ENCODE measurements around the gene MAT1A.
"Not testable (repeated sequence)": the region's sequence is repeated elsewhere in the genome, so short reads cannot be mapped to it uniquely, and the experiment has no call there.

MAT1A gene

DNA sequence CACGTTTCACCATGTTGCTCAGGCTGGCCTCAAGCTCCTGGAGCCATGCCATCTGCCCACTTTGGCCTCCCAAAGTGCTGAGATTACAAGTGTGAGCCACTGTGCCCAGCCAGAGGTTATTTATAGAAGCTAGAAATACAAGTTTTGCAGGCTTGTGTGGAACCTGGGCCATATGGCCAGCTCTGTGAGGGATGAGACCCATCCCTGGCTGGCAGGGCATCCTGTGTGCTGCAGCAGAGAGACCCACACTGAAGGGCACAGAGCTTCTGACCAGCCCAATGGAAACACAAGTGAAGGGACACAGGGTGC lies 35.5 kb downstream of the MAT1A start:
- H3K36me3 ChIP-seq (ENCODE audit: control insufficient read depth in 5 of 5, insufficient read depth in 5 of 5, low read length in 5 of 5); H3K4me1 ChIP-seq (ENCODE audit: control insufficient read depth in 5 of 5, insufficient read depth in 5 of 5, low read length in 5 of 5); H3K27ac ChIP-seq (ENCODE audit: low read depth, low read length): not testable (repeated sequence)

DNA sequence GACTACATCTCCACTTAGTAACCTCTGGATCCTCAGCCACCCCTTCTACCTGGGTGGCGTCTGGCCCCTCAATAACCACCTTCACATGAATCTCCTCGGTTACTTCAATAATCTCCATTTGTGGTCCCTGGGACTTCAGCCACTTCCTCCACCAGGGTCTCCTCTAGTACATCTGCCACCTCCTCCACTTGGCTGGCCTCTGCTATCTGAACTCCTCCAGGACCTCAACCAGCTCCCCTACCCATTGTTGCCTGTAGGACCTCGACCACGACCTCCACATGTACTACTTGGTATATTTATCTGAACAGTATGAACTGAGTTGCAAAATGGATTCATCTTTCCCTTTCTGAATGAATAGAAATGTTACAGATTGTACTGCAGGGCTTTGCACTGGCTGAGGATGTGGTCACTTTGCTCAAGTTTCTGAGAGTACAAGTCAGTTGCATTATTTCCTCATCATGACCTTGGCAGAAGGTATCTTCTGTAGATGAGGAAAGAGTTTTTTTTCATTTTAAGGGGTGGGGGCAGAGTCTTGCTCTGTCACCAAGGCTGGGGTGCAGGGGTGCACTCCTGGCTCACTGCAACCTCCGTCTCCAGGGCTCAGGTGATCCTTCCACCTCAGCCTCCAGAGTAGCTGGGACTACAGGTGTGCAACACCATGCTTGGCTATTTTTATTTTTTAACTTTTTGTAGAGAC lies 36.0 kb downstream of the MAT1A start:
- Histone ChIP-seq H3K4me3 (ENCODE audit: low read depth in 1 of 5, low read length in 5 of 5) (no peak overlapping the region), H3K27me3 (ENCODE audit: control insufficient read depth in 5 of 5, insufficient read depth in 4 of 5, low read length in 5 of 5) (peaks cover 0 to 3% (median 3%) of the 10 kb centered on the region in 5 donors), H3K27ac (ENCODE audit: low read depth, low read length) (no peak overlapping the region), H3K9me3 (ENCODE audit: control insufficient read depth in 5 of 5, low read length in 5 of 5) (no peaks in the 10 kb centered on the region), H3K4me1 (ENCODE audit: control insufficient read depth in 5 of 5, insufficient read depth in 5 of 5, low read length in 5 of 5) (no peaks in the 10 kb centered on the region), H3K9ac (ENCODE audit: low read length in 5 of 5) (no peak overlapping the region), H3K36me3 (ENCODE audit: control insufficient read depth in 5 of 5, insufficient read depth in 5 of 5, low read length in 5 of 5) (no peaks in the 10 kb centered on the region)

More for the DNA sequence above, 35.5 kb downstream of the MAT1A start:
- not testable (repeated sequence) for H3K9me3 ChIP-seq (ENCODE audit: control insufficient read depth in 5 of 5, low read length in 5 of 5); H3K9ac ChIP-seq (ENCODE audit: low read length in 5 of 5); H3K27me3 ChIP-seq (ENCODE audit: control insufficient read depth in 5 of 5, insufficient read depth in 4 of 5, low read length in 5 of 5); H3K4me3 ChIP-seq (ENCODE audit: low read depth in 1 of 5, low read length in 5 of 5)

DNA sequence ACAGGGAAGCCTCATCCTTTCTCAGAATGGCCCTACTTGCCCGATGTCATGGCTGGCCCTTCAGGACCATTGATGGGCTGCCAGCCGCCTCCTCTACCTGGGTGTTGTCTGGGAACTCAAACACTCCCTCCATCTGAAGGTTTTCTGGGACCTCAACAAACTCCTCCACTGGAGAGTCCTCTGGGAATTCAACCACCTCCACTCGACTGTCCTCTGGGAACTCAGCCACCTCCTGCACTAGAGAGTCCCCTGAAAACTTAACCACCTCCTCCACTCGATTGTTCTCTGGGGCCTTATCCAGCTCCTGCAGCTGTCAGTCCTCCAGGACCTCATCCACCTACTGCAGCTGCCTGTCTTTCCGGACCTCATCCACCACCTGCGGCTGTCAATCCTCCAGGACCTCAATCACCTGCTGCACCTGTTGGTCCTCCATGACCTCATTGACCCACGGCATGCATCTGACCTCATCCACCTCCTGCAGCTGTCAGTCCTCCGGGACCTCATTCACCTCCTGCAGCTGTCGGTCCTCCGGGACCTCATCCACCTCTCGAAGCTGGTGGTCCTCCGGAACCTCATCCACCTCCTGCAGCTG lies 37.1 kb downstream of the MAT1A start:
- no peak overlapping the region for H3K9ac ChIP-seq (ENCODE audit: low read length in 5 of 5)
- no peaks in the 10 kb centered on the region for H3K4me1 ChIP-seq (ENCODE audit: control insufficient read depth in 5 of 5, insufficient read depth in 5 of 5, low read length in 5 of 5)
- no peaks in the 10 kb centered on the region for H3K9me3 ChIP-seq (ENCODE audit: control insufficient read depth in 5 of 5, low read length in 5 of 5)
- H3K4me3 ChIP-seq (ENCODE audit: low read depth in 1 of 5, low read length in 5 of 5), result no peak overlapping the region
- H3K27me3 ChIP-seq (ENCODE audit: control insufficient read depth in 5 of 5, insufficient read depth in 4 of 5, low read length in 5 of 5), result peaks cover 0 to 3% (median 3%) of the 10 kb centered on the region in 5 donors
- no peak overlapping the region for H3K27ac ChIP-seq (ENCODE audit: low read depth, low read length)
- H3K36me3 ChIP-seq (ENCODE audit: control insufficient read depth in 5 of 5, insufficient read depth in 5 of 5, low read length in 5 of 5), result no peaks in the 10 kb centered on the region

DNA sequence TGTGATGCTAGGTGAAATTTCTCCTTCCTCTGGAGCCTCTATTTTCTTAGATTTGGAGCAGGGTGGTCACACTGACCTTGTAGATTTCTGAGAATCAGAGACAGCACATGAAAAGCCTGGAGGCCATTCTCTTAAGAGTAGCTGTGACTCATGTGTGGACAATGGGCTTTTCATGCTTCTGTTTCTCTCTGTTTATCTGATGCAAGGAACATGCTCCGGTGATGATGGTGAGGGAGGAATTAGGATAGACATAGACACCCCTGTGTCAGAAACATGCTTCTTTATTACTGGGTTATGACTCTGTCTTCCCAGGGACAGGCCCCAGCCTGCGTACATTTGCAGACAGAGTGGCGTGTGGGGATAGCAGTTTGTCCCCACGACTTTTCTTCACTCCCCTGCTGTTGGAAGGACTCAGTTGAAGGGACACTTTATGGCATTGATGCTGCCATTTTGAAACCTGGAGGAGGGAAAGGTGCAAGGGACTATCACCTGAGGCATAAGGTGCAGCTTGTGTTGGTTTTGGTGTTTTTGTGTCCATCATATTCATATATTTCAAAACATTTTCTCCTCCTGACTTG lies 37.7 kb downstream of the MAT1A start:
- H3K36me3 ChIP-seq (ENCODE audit: control insufficient read depth in 5 of 5, insufficient read depth in 5 of 5, low read length in 5 of 5); H3K9me3 ChIP-seq (ENCODE audit: control insufficient read depth in 5 of 5, low read length in 5 of 5); H3K27me3 ChIP-seq (ENCODE audit: control insufficient read depth in 5 of 5, insufficient read depth in 4 of 5, low read length in 5 of 5); H3K27ac ChIP-seq (ENCODE audit: low read depth, low read length); H3K9ac ChIP-seq (ENCODE audit: low read length in 5 of 5); H3K4me1 ChIP-seq (ENCODE audit: control insufficient read depth in 5 of 5, insufficient read depth in 5 of 5, low read length in 5 of 5); H3K4me3 ChIP-seq (ENCODE audit: low read depth in 1 of 5, low read length in 5 of 5): not testable (repeated sequence)

DNA sequence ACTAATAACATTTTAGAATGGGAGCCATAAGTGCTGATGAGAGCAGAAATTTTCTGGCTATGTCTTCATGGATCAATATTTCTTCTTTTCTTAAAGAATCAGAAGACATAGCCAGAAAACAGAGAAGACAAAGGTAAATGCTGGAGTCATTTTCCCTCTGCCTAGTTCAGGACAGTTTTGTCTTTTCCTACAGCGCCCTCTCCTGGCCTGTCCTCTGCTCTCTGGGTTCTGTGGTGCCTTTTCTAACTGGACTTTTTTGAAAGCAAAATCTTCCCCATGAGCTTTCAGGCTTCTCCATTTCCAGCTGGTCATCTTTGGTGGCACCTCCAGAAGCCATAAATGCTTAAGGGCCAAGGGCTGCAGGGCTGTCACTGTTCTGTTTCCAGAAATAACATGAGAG lies 39.1 kb downstream of the MAT1A start:
- not testable (repeated sequence) for H3K9me3 ChIP-seq (ENCODE audit: control insufficient read depth in 5 of 5, low read length in 5 of 5); H3K4me1 ChIP-seq (ENCODE audit: control insufficient read depth in 5 of 5, insufficient read depth in 5 of 5, low read length in 5 of 5); H3K36me3 ChIP-seq (ENCODE audit: control insufficient read depth in 5 of 5, insufficient read depth in 5 of 5, low read length in 5 of 5); H3K9ac ChIP-seq (ENCODE audit: low read length in 5 of 5); H3K27ac ChIP-seq (ENCODE audit: low read depth, low read length); H3K4me3 ChIP-seq (ENCODE audit: low read depth in 1 of 5, low read length in 5 of 5); H3K27me3 ChIP-seq (ENCODE audit: control insufficient read depth in 5 of 5, insufficient read depth in 4 of 5, low read length in 5 of 5)

DNA sequence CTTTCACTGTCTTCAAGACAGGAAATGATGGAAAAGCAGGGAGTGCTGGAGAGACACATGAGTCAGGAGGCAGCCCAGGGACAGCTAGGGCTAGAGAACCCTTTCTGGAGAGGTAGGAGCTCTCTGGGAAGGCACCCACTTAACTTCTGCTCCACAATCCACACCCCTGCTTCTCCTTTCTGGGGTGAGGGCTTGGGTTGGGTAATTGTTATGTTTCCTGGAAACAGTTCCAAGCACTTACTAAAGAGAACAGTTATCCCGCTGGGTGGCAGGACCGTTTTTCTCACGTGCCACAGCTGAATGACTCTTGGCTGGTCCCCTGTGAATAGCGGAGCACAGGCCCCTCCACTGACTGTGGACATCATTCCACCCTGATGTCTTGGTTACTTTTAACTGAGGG lies 39.6 kb downstream of the MAT1A start:
- H3K4me1 ChIP-seq (ENCODE audit: control insufficient read depth in 5 of 5, insufficient read depth in 5 of 5, low read length in 5 of 5); H3K27ac ChIP-seq (ENCODE audit: low read depth, low read length); H3K9ac ChIP-seq (ENCODE audit: low read length in 5 of 5); H3K9me3 ChIP-seq (ENCODE audit: control insufficient read depth in 5 of 5, low read length in 5 of 5); H3K27me3 ChIP-seq (ENCODE audit: control insufficient read depth in 5 of 5, insufficient read depth in 4 of 5, low read length in 5 of 5); H3K4me3 ChIP-seq (ENCODE audit: low read depth in 1 of 5, low read length in 5 of 5); H3K36me3 ChIP-seq (ENCODE audit: control insufficient read depth in 5 of 5, insufficient read depth in 5 of 5, low read length in 5 of 5): not testable (repeated sequence)

DNA sequence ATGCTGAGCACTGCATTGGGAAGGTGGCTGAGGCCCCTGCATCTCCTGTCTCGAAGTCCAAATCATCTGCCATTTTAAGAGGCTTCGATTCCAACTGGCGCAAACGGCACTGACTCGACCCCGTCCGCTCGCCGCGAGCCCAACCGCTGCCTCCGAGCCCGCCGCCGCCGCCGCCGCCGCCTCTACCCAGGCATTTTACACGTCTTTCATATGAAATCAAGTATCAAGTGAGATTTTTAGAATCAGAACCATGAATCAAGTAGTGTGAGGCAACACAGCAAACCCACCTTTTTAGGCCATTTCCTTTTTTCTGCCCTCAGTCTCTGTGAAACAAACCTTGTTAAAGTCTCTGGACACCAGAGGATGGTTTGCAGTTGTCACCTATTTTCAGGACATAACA lies 41.8 kb downstream of the MAT1A start:
- H3K36me3 ChIP-seq (ENCODE audit: control insufficient read depth in 5 of 5, insufficient read depth in 5 of 5, low read length in 5 of 5); H3K9me3 ChIP-seq (ENCODE audit: control insufficient read depth in 5 of 5, low read length in 5 of 5); H3K27ac ChIP-seq (ENCODE audit: low read depth, low read length); H3K4me1 ChIP-seq (ENCODE audit: control insufficient read depth in 5 of 5, insufficient read depth in 5 of 5, low read length in 5 of 5); H3K9ac ChIP-seq (ENCODE audit: low read length in 5 of 5); H3K4me3 ChIP-seq (ENCODE audit: low read depth in 1 of 5, low read length in 5 of 5); H3K27me3 ChIP-seq (ENCODE audit: control insufficient read depth in 5 of 5, insufficient read depth in 4 of 5, low read length in 5 of 5): not testable (repeated sequence)

DNA sequence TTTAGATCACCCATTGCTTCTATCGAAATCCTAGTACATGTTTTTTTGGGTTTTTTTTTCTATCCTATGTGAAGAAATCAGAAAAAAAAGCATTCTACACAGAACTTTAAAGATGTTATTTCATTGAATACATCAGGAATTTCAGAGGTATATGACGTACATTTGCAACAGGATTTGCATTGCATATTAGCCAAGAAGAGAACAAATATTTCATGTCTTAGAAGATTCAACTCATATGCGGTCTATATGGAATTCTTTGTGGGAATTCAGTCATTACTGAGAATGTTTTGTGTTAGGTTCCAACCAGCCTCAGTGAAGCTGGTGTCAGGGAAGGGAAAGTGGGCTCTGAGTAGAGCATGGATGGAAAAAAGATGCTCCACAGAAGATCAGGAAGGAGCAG lies 45.1 kb downstream of the MAT1A start:
- H3K27me3 ChIP-seq (ENCODE audit: control insufficient read depth in 5 of 5, insufficient read depth in 4 of 5, low read length in 5 of 5); H3K36me3 ChIP-seq (ENCODE audit: control insufficient read depth in 5 of 5, insufficient read depth in 5 of 5, low read length in 5 of 5); H3K9ac ChIP-seq (ENCODE audit: low read length in 5 of 5); H3K27ac ChIP-seq (ENCODE audit: low read depth, low read length); H3K4me1 ChIP-seq (ENCODE audit: control insufficient read depth in 5 of 5, insufficient read depth in 5 of 5, low read length in 5 of 5); H3K4me3 ChIP-seq (ENCODE audit: low read depth in 1 of 5, low read length in 5 of 5); H3K9me3 ChIP-seq (ENCODE audit: control insufficient read depth in 5 of 5, low read length in 5 of 5): not testable (repeated sequence)

DNA sequence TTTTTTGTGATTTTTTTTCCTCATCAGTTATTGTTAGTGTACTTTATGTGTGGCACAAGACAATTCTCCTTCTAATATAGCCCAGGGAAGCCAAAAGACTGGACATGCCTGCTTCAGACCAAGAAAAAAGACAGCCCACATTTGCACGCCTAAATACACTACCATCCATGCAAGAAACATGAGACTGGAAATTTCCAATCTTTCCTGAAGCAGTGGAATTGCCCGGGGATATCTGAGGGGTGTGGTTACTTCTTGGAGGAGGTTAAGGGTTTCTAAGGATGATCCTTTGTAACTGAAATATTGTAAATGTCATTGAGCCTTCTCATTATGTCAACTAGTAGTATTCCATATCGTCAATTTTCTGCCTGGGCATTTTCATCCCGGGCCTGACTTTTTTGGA lies 47.1 kb downstream of the MAT1A start:
- H3K4me1 ChIP-seq (ENCODE audit: control insufficient read depth in 5 of 5, insufficient read depth in 5 of 5, low read length in 5 of 5); H3K27me3 ChIP-seq (ENCODE audit: control insufficient read depth in 5 of 5, insufficient read depth in 4 of 5, low read length in 5 of 5); H3K36me3 ChIP-seq (ENCODE audit: control insufficient read depth in 5 of 5, insufficient read depth in 5 of 5, low read length in 5 of 5); H3K27ac ChIP-seq (ENCODE audit: low read depth, low read length); H3K4me3 ChIP-seq (ENCODE audit: low read depth in 1 of 5, low read length in 5 of 5); H3K9me3 ChIP-seq (ENCODE audit: control insufficient read depth in 5 of 5, low read length in 5 of 5); H3K9ac ChIP-seq (ENCODE audit: low read length in 5 of 5): not testable (repeated sequence)

DNA sequence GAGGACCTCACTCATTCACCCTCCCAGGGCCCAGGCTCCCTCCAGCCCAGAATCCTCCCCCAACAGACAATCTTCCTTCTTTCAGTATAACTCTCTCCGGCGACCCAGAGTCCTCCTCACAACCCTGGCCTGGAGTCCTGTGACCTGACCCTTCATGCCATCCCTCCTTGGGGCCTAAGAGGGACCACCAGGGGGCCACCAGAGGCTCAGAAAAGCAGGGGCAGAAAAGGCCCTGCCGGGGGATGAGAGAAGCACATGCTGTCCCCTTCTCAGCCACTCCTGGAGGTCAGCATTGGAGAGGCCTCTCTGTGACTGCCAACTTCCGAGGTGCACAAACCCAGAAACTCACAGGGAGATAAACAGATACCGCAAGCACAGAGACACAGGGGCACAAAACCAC lies 53.0 kb downstream of the MAT1A start:
- H3K4me3 ChIP-seq (ENCODE audit: low read depth in 1 of 5, low read length in 5 of 5); H3K4me1 ChIP-seq (ENCODE audit: control insufficient read depth in 5 of 5, insufficient read depth in 5 of 5, low read length in 5 of 5); H3K9me3 ChIP-seq (ENCODE audit: control insufficient read depth in 5 of 5, low read length in 5 of 5); H3K27me3 ChIP-seq (ENCODE audit: control insufficient read depth in 5 of 5, insufficient read depth in 4 of 5, low read length in 5 of 5); H3K36me3 ChIP-seq (ENCODE audit: control insufficient read depth in 5 of 5, insufficient read depth in 5 of 5, low read length in 5 of 5); H3K27ac ChIP-seq (ENCODE audit: low read depth, low read length); H3K9ac ChIP-seq (ENCODE audit: low read length in 5 of 5): not testable (repeated sequence)
